HUES6 (cell line): ENCODE data around the gene SMR3B.

Experiments used
- H3K27ac ChIP-seq: 2 replicates; pipeline ENCODE4 v1.7.0; 2013; ENCODE audit warnings: low read depth, mild to moderate bottlenecking, low read length, inconsistent platforms
- H3K27me3 ChIP-seq: 2 replicates; pipeline ENCODE4 v1.6.1; 2013; ENCODE audit warnings: low read length; ENCODE audit not compliant: control insufficient read depth, insufficient read depth
- H3K36me3 ChIP-seq: 2 replicates; pipeline ENCODE4 v1.6.1; 2013; ENCODE audit warnings: low read length; ENCODE audit not compliant: control insufficient read depth, insufficient read depth
- H3K4me1 ChIP-seq: 2 replicates; pipeline ENCODE4 v1.6.1; 2013; ENCODE audit warnings: low read length; ENCODE audit not compliant: control insufficient read depth, insufficient read depth
- H3K4me3 ChIP-seq: 2 replicates; pipeline ENCODE4 v1.5.1; 2013; ENCODE audit warnings: low read depth, low read length
- H3K9ac ChIP-seq: one replicate; pipeline ENCODE4 v1.6.1; 2013; ENCODE audit warnings: mild to moderate bottlenecking, low read length
- H3K9me3 ChIP-seq: 2 replicates; pipeline ENCODE4 v1.6.1; 2013; ENCODE audit warnings: low read depth, low read length; ENCODE audit not compliant: control insufficient read depth, insufficient read depth

Gene SMR3B

DNA sequence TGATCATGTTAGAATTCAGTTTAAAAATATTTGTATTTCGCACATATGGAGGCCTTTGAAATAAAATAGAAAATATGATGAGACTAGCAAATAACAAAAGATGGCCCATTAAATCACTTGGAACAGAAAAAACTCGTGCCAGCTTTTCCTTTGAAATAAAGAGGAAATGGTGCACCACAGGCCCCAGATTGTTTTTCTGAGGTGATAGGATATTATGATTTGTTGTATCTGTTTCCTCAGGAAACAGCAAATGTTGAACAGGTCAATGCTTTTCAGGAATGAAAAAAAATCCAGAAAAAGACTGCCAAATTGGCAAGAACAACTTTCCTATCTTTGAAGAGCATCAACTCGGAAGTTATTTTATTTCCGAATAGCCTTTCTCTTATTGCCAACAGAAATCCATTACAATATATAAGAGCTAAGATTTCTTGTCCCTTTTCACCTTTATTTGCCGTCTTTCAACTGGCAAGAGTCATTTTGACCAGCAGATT, at the start of gene SMR3B:
SMR3B (plus strand) TSS at position 441 of the 491 bp plus-strand sequence. CDS start 1,380 bp downstream, outside the sequence.
- H3K27me3 ChIP-seq = no peaks in the 10 kb centered on the region
- H3K27ac ChIP-seq = no peak within 1 kb of the TSS
- no peaks in the 10 kb centered on the region for H3K9me3 ChIP-seq
- H3K4me3 ChIP-seq = no peak within 1 kb of the TSS
- no peak within 1 kb of the TSS for H3K9ac ChIP-seq
- no peaks in the 10 kb centered on the region for H3K4me1 ChIP-seq
- no peaks in the 10 kb centered on the region for H3K36me3 ChIP-seq

DNA sequence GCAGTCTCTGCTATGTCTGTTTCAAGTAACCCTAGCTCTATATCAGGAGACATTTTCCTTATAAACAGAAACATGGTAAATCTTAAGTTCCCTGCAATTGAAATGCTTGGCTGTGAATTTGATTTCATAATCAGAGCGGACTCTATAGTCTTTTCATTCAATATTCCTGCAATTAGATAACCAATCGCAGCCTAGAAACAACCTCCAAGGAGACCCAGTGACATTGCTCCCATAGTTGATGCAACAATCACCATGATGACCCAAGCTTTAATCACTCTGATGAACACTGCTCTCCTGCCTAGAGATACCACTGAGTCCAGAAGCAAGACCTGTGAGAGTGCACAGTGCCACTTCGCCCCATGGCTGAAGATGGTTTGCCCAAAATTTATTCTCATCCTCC, 48.2 kb upstream of the SMR3B start, which contains the start of gene CABS1:
CABS1 (plus strand) TSS at position 301 of the 400 bp plus-strand sequence; CDS start at position 360, 59 bp downstream.
- H3K9ac ChIP-seq = no peak within 1 kb of the TSS
- H3K36me3 ChIP-seq = no peaks in the 10 kb centered on the region
- H3K4me3 ChIP-seq = no peak within 1 kb of the TSS
- H3K4me1 ChIP-seq = no peaks in the 10 kb centered on the region
- no peak within 1 kb of the TSS for H3K27ac ChIP-seq
- H3K9me3 ChIP-seq = no peaks in the 10 kb centered on the region
- H3K27me3 ChIP-seq = no peaks in the 10 kb centered on the region

DNA sequence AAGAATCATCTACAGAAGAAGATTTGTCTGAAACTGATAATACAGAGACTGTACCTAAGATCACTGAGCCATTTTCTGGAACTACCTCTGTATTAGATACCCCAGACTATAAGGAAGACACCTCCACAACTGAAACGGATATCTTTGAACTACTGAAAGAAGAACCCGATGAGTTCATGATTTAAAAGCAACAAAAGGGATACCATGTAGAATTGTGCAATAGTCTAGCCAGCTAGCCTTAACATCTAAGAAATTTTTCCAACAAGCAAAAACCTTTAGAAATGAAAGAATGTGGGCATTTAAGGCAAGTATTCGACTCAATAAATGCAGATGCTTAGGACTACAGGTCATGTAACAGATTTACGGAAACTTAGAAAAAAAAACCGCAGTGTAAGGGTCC, 46.9 kb upstream of the SMR3B start:
- no peaks in the 10 kb centered on the region for H3K9me3 ChIP-seq
- no peak overlapping the region for H3K27ac ChIP-seq
- H3K4me1 ChIP-seq = no peaks in the 10 kb centered on the region
- no peak overlapping the region for H3K9ac ChIP-seq
- no peaks in the 10 kb centered on the region for H3K27me3 ChIP-seq
- no peaks in the 10 kb centered on the region for H3K36me3 ChIP-seq
- H3K4me3 ChIP-seq = no peak overlapping the region

DNA sequence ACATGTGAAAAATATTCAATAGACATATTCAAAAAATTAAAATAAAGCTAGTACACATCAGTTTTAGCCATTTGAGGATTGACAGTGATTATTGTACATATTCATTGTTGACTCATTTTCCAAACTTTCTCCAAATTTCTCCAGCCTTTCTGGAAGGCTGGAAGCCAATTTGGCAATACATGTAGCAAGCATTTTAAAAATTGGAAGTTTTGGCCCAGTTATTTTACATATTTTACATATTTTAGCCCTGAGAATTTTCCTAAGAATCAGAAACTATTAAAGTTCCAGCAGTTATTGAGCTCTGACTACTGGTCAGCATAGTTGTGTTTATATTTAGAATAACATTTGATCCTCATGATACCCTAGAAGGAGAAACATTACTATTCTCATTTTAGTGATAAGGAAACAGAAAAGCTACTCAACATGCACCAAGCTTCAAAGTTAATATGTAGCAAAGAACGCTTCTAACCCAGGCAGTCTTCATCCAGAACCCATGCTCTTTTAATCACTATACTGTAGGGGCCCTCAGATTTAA, 45.0 kb upstream of the SMR3B start:
- no peaks in the 10 kb centered on the region for H3K27me3 ChIP-seq
- H3K27ac ChIP-seq = no peak overlapping the region
- no peak overlapping the region for H3K4me3 ChIP-seq
- H3K4me1 ChIP-seq = no peaks in the 10 kb centered on the region
- H3K9ac ChIP-seq = no peak overlapping the region
- no peaks in the 10 kb centered on the region for H3K36me3 ChIP-seq
- no peaks in the 10 kb centered on the region for H3K9me3 ChIP-seq

DNA sequence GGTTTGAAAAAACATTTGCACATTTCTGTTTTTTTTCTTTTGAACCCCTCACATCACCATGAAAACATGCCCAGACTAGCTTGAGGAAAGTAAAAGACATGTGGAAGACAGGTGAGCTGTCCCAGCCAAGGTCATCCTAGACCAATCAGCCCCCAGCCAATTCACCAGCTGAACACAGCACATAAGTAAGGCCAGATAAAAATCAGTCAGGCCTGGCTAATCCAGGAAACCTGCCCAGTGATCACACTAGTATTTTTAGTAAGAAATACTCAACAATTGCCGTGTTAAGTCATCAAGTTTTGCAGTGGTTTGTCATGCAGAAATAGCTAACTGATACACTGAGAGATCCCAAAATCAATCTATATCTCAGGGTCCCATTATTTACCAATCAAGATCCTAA, 26.7 kb upstream of the SMR3B start:
- Histone ChIP-seq H3K9ac (no peak overlapping the region), H3K36me3 (no peaks in the 10 kb centered on the region), H3K27ac (no peak overlapping the region), H3K27me3 (no peaks in the 10 kb centered on the region), H3K9me3 (no peaks in the 10 kb centered on the region; the same call in 1 of the 2 replicates), H3K4me1 (peaks cover 2% of the 10 kb centered on the region; the same call in 1 of the 2 replicates), H3K4me3 (no peak overlapping the region)

DNA sequence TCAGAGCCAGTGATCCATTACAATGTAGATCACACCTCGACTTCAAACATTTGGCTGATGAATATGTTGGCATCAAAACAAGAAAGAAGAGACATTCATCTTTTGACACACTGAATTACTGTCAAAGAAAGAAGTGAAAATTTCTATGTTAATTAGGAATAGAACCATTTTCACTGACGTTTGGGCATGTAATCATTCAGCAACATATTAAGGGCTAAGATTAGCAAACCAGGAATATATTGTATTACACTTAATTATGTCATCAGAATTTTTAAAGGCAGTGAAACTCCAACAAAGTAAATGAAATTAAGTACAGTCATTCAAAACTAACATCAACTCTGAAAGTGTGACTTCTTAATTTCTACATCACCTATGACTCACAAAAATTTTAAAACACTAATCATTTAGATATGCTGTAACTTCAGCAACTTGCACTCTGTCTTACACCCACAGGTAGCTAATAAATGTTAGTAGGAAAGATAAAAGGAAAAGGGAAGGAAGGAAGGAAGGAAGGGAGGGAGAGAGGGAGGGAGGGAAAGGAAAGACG, 23.7 kb upstream of the SMR3B start:
- H3K36me3 ChIP-seq = no peaks in the 10 kb centered on the region
- H3K9me3 ChIP-seq = no peaks in the 10 kb centered on the region; the same call in 1 of the 2 replicates
- no peak overlapping the region for H3K27ac ChIP-seq
- H3K27me3 ChIP-seq = no peaks in the 10 kb centered on the region
- peaks cover 2% of the 10 kb centered on the region; the same call in 1 of the 2 replicates for H3K4me1 ChIP-seq
- no peak overlapping the region for H3K9ac ChIP-seq
- no peak overlapping the region for H3K4me3 ChIP-seq

DNA sequence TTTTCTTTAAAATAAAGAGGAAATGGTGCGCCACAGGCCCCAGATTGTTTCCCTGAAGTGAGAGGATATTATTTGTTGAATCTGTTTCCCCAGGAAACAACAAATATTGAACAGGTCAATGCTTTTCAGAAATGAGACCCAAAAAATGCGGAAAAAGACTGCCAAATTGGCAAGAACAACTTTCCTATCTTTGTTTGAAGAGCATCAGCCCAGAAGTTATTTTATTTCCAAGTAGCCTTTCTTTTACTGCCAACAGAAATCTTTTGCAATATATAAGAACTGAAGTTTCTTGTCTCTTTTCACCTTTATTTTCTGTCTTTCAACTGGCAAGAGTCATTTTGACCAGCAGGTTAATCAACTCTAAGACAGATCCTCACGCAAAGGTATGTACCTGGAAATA, 22.5 kb upstream of the SMR3B start, which contains the start of gene SMR3A:
SMR3A (plus strand) TSS at position 301 of the 400 bp plus-strand sequence. CDS start 1,356 bp downstream, outside the sequence.
- Histone ChIP-seq H3K9me3 (no peaks in the 10 kb centered on the region; the same call in 1 of the 2 replicates), H3K9ac (no peak within 1 kb of the TSS), H3K4me1 (no peaks in the 10 kb centered on the region), H3K4me3 (no peak within 1 kb of the TSS), H3K36me3 (no peaks in the 10 kb centered on the region), H3K27ac (no peak within 1 kb of the TSS), H3K27me3 (no peaks in the 10 kb centered on the region)

DNA sequence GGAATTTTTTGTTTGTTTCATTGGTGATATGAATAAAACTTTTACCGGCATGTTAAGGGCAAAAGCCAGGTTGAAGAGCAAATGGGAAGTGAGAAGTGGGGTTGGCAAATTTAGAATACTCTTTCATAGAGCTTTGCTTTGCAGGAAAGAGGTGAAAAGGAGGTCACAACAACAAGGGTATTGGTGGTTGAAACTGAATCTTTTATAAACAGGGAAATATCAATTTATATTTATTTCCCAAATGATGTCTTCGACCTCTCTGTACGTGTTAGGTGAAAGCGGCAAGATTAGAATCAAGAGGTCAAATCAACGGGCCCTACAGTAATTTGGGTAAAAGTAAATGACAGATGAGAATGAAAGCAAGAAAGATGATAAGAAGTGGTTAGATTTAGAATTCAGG, 18.9 kb upstream of the SMR3B start:
- Histone ChIP-seq H3K4me3 (no peak overlapping the region), H3K9ac (no peak overlapping the region), H3K27me3 (no peaks in the 10 kb centered on the region), H3K9me3 (no peaks in the 10 kb centered on the region), H3K36me3 (no peaks in the 10 kb centered on the region), H3K4me1 (no peaks in the 10 kb centered on the region), H3K27ac (no peak overlapping the region)

DNA sequence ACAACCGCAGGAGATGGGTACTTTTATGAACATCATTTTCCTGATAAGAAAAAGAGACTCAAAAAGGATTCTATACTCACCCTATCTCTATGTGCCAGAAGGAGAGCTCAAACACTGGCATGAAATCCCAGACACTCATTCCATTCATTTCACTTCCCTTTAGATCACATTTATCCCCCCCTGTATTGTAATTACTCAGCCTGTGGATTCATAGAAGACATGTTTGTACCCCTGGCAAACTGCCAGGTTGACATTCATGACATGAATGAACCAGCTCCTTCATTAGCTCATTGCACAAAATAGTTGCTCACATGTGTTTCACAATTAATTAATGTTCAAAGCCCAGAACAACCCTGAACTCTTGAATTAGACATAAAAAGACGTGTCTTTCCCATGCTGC, 17.5 kb upstream of the SMR3B start:
- H3K9ac ChIP-seq = no peak overlapping the region
- no peak overlapping the region for H3K27ac ChIP-seq
- H3K4me3 ChIP-seq = no peak overlapping the region
- no peaks in the 10 kb centered on the region for H3K4me1 ChIP-seq
- H3K9me3 ChIP-seq = no peaks in the 10 kb centered on the region
- no peaks in the 10 kb centered on the region for H3K27me3 ChIP-seq
- no peaks in the 10 kb centered on the region for H3K36me3 ChIP-seq

DNA sequence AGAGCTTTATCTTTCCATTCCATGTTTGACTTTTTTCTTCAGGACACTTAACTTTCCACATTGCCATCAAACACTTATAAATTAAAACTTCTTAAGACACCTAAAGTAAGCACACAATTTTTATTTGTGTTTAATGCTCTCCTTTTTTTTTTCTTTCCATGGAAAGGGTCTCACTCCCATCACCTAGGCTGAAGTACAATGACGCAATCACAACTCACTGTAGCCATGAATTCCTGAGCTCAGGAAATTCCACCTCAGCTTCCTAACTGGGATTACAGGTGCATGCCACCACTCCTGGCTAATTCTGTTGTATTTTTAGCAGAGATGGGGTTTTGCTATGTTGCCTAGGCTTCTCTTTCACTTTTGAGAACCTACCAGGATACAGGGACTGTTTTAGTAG, 15.1 kb upstream of the SMR3B start:
- Histone ChIP-seq H3K27me3 (no peaks in the 10 kb centered on the region), H3K27ac (no peak overlapping the region), H3K4me1 (no peaks in the 10 kb centered on the region), H3K9me3 (no peaks in the 10 kb centered on the region), H3K36me3 (no peaks in the 10 kb centered on the region), H3K9ac (no peak overlapping the region), H3K4me3 (no peak overlapping the region)

DNA sequence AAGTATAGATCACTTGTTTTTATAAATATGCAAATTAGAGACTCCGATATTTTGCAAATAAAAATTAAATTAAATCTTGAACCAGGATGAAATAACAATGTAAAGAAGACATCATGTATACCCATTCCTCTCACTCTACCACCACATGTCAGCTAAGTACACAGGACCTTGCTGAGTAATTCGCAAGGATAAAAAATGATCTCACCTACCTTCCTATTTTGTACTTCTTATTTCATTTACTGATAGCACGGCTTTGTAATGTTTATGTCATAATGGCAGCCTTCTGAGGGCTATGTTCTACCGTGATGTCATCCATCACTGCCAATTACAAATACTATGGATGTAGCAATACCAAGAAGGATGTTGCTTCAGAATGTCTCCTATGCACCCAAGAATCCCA, 10.9 kb upstream of the SMR3B start:
- H3K27ac ChIP-seq = no peak overlapping the region
- no peaks in the 10 kb centered on the region for H3K36me3 ChIP-seq
- no peak overlapping the region for H3K9ac ChIP-seq
- no peaks in the 10 kb centered on the region for H3K4me1 ChIP-seq
- H3K9me3 ChIP-seq = no peaks in the 10 kb centered on the region
- H3K27me3 ChIP-seq = no peaks in the 10 kb centered on the region
- H3K4me3 ChIP-seq = no peak overlapping the region
